ENCODE results near the gene RSAD2.
"Not testable (repeated sequence)": the region's sequence is repeated elsewhere in the genome, so short reads cannot be mapped to it uniquely, and the experiment has no call there.

RSAD2 gene

GRCh38 chr2:6928452-6928851, 50.9 kb downstream of the RSAD2 start:
- no peak for DNase-seq

GRCh38 chr2:6929196-6929819, 51.7 kb downstream of the RSAD2 start:
- DNase-seq: no peak

GRCh38 chr2:6930923-6931647, 53.5 kb downstream of the RSAD2 start:
- DNase-seq: no peak

GRCh38 chr2:6931753-6932152, 54.2 kb downstream of the RSAD2 start:
- DNase-seq: no peak

- DNase-seq: no peak
Measured at GRCh38 chr2:6932206-6932605, 54.6 kb downstream of the RSAD2 start.

GRCh38 chr2:6932828-6933227, 55.3 kb downstream of the RSAD2 start:
- no peak for DNase-seq

- no peak for DNase-seq
Measured at GRCh38 chr2:6933911-6934310, 56.3 kb downstream of the RSAD2 start.

- DNase-seq: no peak
Measured at GRCh38 chr2:6934345-6934744, 56.8 kb downstream of the RSAD2 start.

- DNase-seq: no peak
Measured at GRCh38 chr2:6934758-6935651, 57.4 kb downstream of the RSAD2 start.

GRCh38 chr2:6935652-6936020, 58.1 kb downstream of the RSAD2 start:
- DNase-seq: not testable (repeated sequence)

GRCh38 chr2:6937157-6937556, 59.6 kb downstream of the RSAD2 start:
- no peak for DNase-seq

- no peak for DNase-seq
Measured at GRCh38 chr2:6937582-6937981, 60.0 kb downstream of the RSAD2 start.

GRCh38 chr2:6939071-6939470, 61.5 kb downstream of the RSAD2 start:
- no peak for DNase-seq

GRCh38 chr2:6940820-6941219, 63.2 kb downstream of the RSAD2 start:
- no peak for DNase-seq

- peak in 1 of 2 experiments; percentile 25 for DNase-seq
Measured at GRCh38 chr2:6941299-6942046, 63.9 kb downstream of the RSAD2 start.

- DNase-seq: no peak
Measured at GRCh38 chr2:6942848-6943247, 65.3 kb downstream of the RSAD2 start.

- DNase-seq: no peak
Measured at GRCh38 chr2:6943523-6943922, 65.9 kb downstream of the RSAD2 start.

- no peak for DNase-seq
Measured at GRCh38 chr2:6943971-6944370, 66.4 kb downstream of the RSAD2 start.

- DNase-seq: no peak
Measured at GRCh38 chr2:6944555-6944954, 67.0 kb downstream of the RSAD2 start.

- DNase-seq: no peak
Measured at GRCh38 chr2:6945087-6945813, 67.7 kb downstream of the RSAD2 start.

GRCh38 chr2:6945821-6946220, 68.2 kb downstream of the RSAD2 start:
- no peak for DNase-seq

- DNase-seq: no peak
Measured at GRCh38 chr2:6946722-6947121, 69.1 kb downstream of the RSAD2 start.
